ENCODE data around the gene BTBD18.

DNA sequence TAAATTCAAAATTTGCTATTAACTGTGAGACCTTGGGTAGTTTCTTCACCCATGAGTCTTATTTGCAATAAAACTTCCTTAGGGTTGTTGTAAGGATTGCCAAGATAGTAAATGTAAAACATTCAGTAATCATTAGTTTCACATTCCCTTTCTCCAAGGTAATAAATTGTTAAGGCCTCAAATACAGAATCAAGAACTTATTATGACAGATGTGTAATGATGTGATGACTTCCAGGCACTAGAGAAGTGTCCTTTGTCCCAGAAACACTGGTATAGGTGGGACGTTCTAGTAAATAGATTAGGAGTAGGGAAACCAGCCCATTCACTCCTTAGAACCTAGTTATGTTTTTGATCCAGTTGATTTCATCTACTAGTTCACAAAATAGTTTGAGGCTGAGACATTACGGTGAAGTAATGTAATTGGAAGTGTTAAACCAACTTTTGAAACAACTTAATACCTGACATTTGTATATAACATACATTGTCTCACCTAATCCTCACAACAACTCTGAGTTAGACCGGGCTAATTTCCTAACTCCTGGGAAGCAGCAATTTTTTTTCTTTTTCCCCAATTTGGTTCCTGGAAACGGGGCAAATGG lies 35.5 kb upstream of the BTBD18 start:
- TF ChIP-seq FOXM1 (IDR thresholded peaks at IDR 0.05; ENCODE audit: borderline replicate concordance): no peak
- TF ChIP-seq SP1 (IDR thresholded peaks at IDR 0.05): no peak
- no peak for TF ChIP-seq BHLHE40 (IDR thresholded peaks at IDR 0.05; ENCODE audit: borderline replicate concordance)
- TF ChIP-seq SUZ12 (IDR thresholded peaks at IDR 0.05): no peak
- no peak for TF ChIP-seq ZNF384 (IDR thresholded peaks at IDR 0.05)

All from HEK293T (cell line).